Keratinocyte (primary cell): ENCODE data around the gene MBTPS2. TPM values are rescaled to one million over a fixed set of nuclear protein-coding genes. Genes with fewer than 3 reads are reported as not detected.

Experiments
- DNase-seq: peaks from one replicate; pipeline ENCODE4 v3.0.0-alpha.2; 2011; ENCODE audit warnings: low read depth, missing footprints, low spot score
- FAIRE-seq: peaks from 2 replicates; lab custom pipeline; 2011; peaks lifted over from hg19 to GRCh38; lab: Jason Lieb, UNC
- H2AFZ ChIP-seq: 2 replicates; pipeline ENCODE4 v1.6.0; 2012; ENCODE audit warnings: low read length, control low read depth, inconsistent platforms; ENCODE audit not compliant: control insufficient read depth
- H3K27ac ChIP-seq: 2 replicates; pipeline ENCODE4 v1.5.1; 2011; ENCODE audit warnings: low read length; ENCODE audit not compliant: control insufficient read depth, insufficient read depth
- H3K27me3 ChIP-seq: 3 replicates; pipeline ENCODE4 v1.6.0; 2011; ENCODE audit warnings: low read length; ENCODE audit not compliant: control insufficient read depth, insufficient read depth; ENCODE audit errors: extremely low read depth
- H3K36me3 ChIP-seq, 2 experiments: 2 replicates in 1 of 2; 3 replicates in 1 of 2; pipeline ENCODE4 v1.5.1; 2011; ENCODE audit warnings: low read length in 2 of 2, mild to moderate bottlenecking in 1 of 2; ENCODE audit not compliant: control insufficient read depth in 2 of 2, insufficient read depth in 2 of 2; ENCODE audit errors: extremely low read depth in 1 of 2
- H3K4me1 ChIP-seq: 3 replicates; pipeline ENCODE4 v1.5.1; 2011; ENCODE audit warnings: low read length; ENCODE audit not compliant: control insufficient read depth, insufficient read depth; ENCODE audit errors: extremely low read depth
- H3K4me2 ChIP-seq: 3 replicates; pipeline ENCODE4 v1.6.0; 2011; ENCODE audit warnings: low read depth, low read length; ENCODE audit not compliant: control insufficient read depth, insufficient read depth; ENCODE audit errors: extremely low read depth
- H3K4me3 ChIP-seq, 3 experiments: fragments of 200-600 bp in 1 of 3; sonication (generic) in 1 of 3; 2 replicates in 2 of 3; 3 replicates in 1 of 3; pipeline ENCODE4 v1.5.1; 2011 to 2016; ENCODE audit warnings: low read length in 3 of 3, mild to moderate bottlenecking in 3 of 3, control low read depth in 2 of 3, inconsistent platforms in 1 of 3, low read depth in 1 of 3, mixed read lengths in 1 of 3, mixed run types in 1 of 3, moderate library complexity in 1 of 3; ENCODE audit not compliant: control insufficient read depth in 2 of 3, insufficient read depth in 2 of 3; ENCODE audit errors: extremely low read depth in 1 of 3
- H3K79me2 ChIP-seq: 2 replicates; pipeline ENCODE4 v1.6.0; 2012; ENCODE audit warnings: low read length; ENCODE audit not compliant: control insufficient read depth, insufficient read depth
- H3K9ac ChIP-seq: 3 replicates; pipeline ENCODE4 v1.6.0; 2011; ENCODE audit warnings: low read length; ENCODE audit not compliant: control insufficient read depth, insufficient read depth; ENCODE audit errors: extremely low read depth
- H3K9me1 ChIP-seq: 3 replicates; pipeline ENCODE4 v1.6.0; 2011; ENCODE audit warnings: low read length; ENCODE audit not compliant: control insufficient read depth, insufficient read depth; ENCODE audit errors: extremely low read depth
- H3K9me3 ChIP-seq: 2 replicates; pipeline ENCODE4 v1.5.1; 2012; ENCODE audit warnings: low read depth, low read length; ENCODE audit not compliant: control insufficient read depth
- H4K20me1 ChIP-seq: 3 replicates; pipeline ENCODE4 v1.6.0; 2011; ENCODE audit warnings: low read length; ENCODE audit not compliant: control insufficient read depth, insufficient read depth; ENCODE audit errors: extremely low read depth
- CTCF ChIP-seq, 3 experiments: IDR thresholded peaks in 1 of 3; conservative IDR thresholded peaks in 1 of 3; optimal IDR thresholded peaks in 1 of 3; 2 replicates in 2 of 3; 3 replicates in 1 of 3; pipeline versions ENCODE3 to v1.5.1; 2011; ENCODE audit warnings: low read length in 3 of 3, mild to moderate bottlenecking in 3 of 3, moderate library complexity in 2 of 3, control low read depth in 1 of 3, inconsistent platforms in 1 of 3; ENCODE audit not compliant: insufficient read depth in 2 of 3; ENCODE audit errors: extremely low read depth in 1 of 3
- EZH2 ChIP-seq: IDR thresholded peaks from one replicate; pipeline ENCODE4 v1.6.1; 2012; ENCODE audit warnings: inconsistent platforms, mild to moderate bottlenecking, low read length, moderate library complexity
- dilution Hi-C: fragments of 300-500 bp; cut with MboI; formaldehyde crosslinking; loops from one replicate; pipeline ENCODE4 v1.7.0; 2020; ENCODE audit warnings: low sequenced_read_pairs; ENCODE audit not compliant: extremely low pct_ligation_motif_present
- polyA plus RNA-seq, 5 experiments: library from polyadenylated mRNA; depleted of rRNA in 3 of 5; stranded (reverse) in 3 of 5; stranded (forward) in 1 of 5; unstranded in 1 of 5; fragments of >200 nt; gene quantifications; 1 replicate in 1 of 5; 2 replicates in 3 of 5; 3 replicates in 1 of 5; pipeline versions ENCODE4 v1.2.1 to v1.2.3, GENCODE V29; 2011 to 2012; ENCODE audit warnings: missing spikeins in 2 of 5, low read depth in 1 of 5, low replicate concordance in 1 of 5

MBTPS2 gene
- polyA plus RNA-seq, 1 donor (not counting 4 experiments of a cell fraction or from before 2014, with no cell fraction given), result 15.7 TPM

DNA sequence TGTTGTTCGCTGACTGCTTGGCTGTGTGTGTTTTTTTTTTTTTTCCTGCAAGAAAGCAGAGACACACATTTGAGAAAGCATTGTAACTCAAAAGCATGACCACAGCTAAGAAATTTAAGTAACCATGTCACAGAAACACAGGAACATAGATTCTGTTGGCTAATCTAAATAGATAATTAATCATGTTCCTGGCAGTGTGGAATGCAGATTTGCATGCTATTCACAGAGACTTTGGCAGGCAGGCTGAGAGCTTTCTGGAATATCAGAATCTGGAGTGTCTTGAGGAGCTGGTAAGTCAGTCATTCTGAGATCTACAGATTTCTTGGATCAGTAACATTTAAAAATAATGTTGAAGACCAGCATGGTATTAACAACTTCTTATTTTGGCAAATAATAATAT, 67.8 kb downstream of the MBTPS2 start:
- no peaks in the 10 kb centered on the region for H3K9me1 ChIP-seq
- no peaks in the 10 kb centered on the region for H3K9me3 ChIP-seq
- H3K36me3 ChIP-seq, result no peaks in the 10 kb centered on the region
- H4K20me1 ChIP-seq, result no peaks in the 10 kb centered on the region
- peaks cover 3% of the 10 kb centered on the region for H3K4me1 ChIP-seq
- H2AFZ ChIP-seq, result no peak overlapping the region
- no peak for TF ChIP-seq CTCF (optimal IDR thresholded peaks at IDR 0.05 in 1 of 3, IDR thresholded peaks at IDR 0.05 in 1 of 3, conservative IDR thresholded peaks at IDR 0.05 in 1 of 3; ENCODE audit: extremely low read depth in 1 of 3, insufficient read depth in 2 of 3, low read length in 3 of 3)
- TF ChIP-seq EZH2, result no peak
- no peaks in the 10 kb centered on the region for H3K27me3 ChIP-seq
- H3K27ac ChIP-seq, result no peak overlapping the region
- FAIRE-seq (no peak), DNase-seq (no peak)
- H3K79me2 ChIP-seq, result no peaks in the 10 kb centered on the region
- H3K4me2 ChIP-seq, result no peak overlapping the region
- dilution Hi-C loops, result no loop called here
- no peak overlapping the region for H3K4me3 ChIP-seq
- H3K9ac ChIP-seq, result no peak overlapping the region

GRCh38 chrX:21911481-21911880, 72.1 kb downstream of the MBTPS2 start:
- Histone ChIP-seq H3K9me1 (no peaks in the 10 kb centered on the region), H3K79me2 (no peaks in the 10 kb centered on the region)
- FAIRE-seq, result no peak

More at GRCh38 chrX:21911481-21911880, 72.1 kb downstream of the MBTPS2 start:
- H3K9ac ChIP-seq, result no peak overlapping the region
- H3K36me3 ChIP-seq, result no peaks in the 10 kb centered on the region
- H2AFZ ChIP-seq, result no peak overlapping the region
- H3K27me3 ChIP-seq, result no peaks in the 10 kb centered on the region
- H3K9me3 ChIP-seq, result no peaks in the 10 kb centered on the region
- H3K4me1 ChIP-seq, result peaks cover 3% of the 10 kb centered on the region
- no peak for TF ChIP-seq CTCF (optimal IDR thresholded peaks at IDR 0.05 in 1 of 3, IDR thresholded peaks at IDR 0.05 in 1 of 3, conservative IDR thresholded peaks at IDR 0.05 in 1 of 3; ENCODE audit: extremely low read depth in 1 of 3, insufficient read depth in 2 of 3, low read length in 3 of 3)
- H4K20me1 ChIP-seq, result no peaks in the 10 kb centered on the region
- no peak overlapping the region for H3K4me2 ChIP-seq
- dilution Hi-C loops, result no loop called here
- H3K4me3 ChIP-seq, result no peak overlapping the region
- no peak for DNase-seq
- no peak overlapping the region for H3K27ac ChIP-seq
